Measurements from ENCODE around the gene GTF2F2. TPM values are rescaled to one million over a fixed set of nuclear protein-coding genes. Genes with fewer than 3 reads are reported as not detected.

Gene GTF2F2
- polyA plus RNA-seq, 1 donor (not counting 4 experiments of a cell fraction or from before 2014, with no cell fraction given) = 55.5 TPM

GRCh38 chr13:45238945-45239795 lies 118.9 kb downstream of the GTF2F2 start:
- peaks cover 42% of the 10 kb centered on the region for H3K79me2 ChIP-seq (ENCODE audit: control insufficient read depth, insufficient read depth, low read length)
- no peaks in the 10 kb centered on the region for H3K9me3 ChIP-seq (ENCODE audit: control insufficient read depth, low read depth, low read length)
- H3K9me1 ChIP-seq (ENCODE audit: control insufficient read depth, extremely low read depth, insufficient read depth, low read length) = no peaks in the 10 kb centered on the region
- FAIRE-seq (peak; percentile 84), DNase-seq (ENCODE audit: low read depth, low spot score) (no peak)
- TF ChIP-seq, protein P1, sequence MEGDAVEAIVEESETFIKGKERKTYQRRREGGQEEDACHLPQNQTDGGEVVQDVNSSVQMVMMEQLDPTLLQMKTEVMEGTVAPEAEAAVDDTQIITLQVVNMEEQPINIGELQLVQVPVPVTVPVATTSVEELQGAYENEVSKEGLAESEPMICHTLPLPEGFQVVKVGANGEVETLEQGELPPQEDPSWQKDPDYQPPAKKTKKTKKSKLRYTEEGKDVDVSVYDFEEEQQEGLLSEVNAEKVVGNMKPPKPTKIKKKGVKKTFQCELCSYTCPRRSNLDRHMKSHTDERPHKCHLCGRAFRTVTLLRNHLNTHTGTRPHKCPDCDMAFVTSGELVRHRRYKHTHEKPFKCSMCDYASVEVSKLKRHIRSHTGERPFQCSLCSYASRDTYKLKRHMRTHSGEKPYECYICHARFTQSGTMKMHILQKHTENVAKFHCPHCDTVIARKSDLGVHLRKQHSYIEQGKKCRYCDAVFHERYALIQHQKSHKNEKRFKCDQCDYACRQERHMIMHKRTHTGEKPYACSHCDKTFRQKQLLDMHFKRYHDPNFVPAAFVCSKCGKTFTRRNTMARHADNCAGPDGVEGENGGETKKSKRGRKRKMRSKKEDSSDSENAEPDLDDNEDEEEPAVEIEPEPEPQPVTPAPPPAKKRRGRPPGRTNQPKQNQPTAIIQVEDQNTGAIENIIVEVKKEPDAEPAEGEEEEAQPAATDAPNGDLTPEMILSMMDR (optimal IDR thresholded peaks at IDR 0.05 in 1 of 3, IDR thresholded peaks at IDR 0.05 in 1 of 3, conservative IDR thresholded peaks at IDR 0.05 in 1 of 3; ENCODE audit: extremely low read depth in 1 of 3, insufficient read depth in 2 of 3, low read length in 3 of 3) = no peak
- TF ChIP-seq EZH2 (IDR thresholded peaks at IDR 0.05; ENCODE audit: low read length) = no peak
- dilution Hi-C loops (cut with MboI; ENCODE audit: extremely low pct_ligation_motif_present, low sequenced_read_pairs) = no loop called here
- H3K27ac ChIP-seq (ENCODE audit: control insufficient read depth, insufficient read depth, low read length) = peak overlapping the region; percentile 87
- peaks cover 73% of the 10 kb centered on the region for H3K4me1 ChIP-seq (ENCODE audit: control insufficient read depth, extremely low read depth, insufficient read depth, low read length)
- H3K4me2 ChIP-seq (ENCODE audit: control insufficient read depth, extremely low read depth, insufficient read depth, low read depth, low read length) = peak overlapping the region; percentile 76
- no peaks in the 10 kb centered on the region for H3K36me3 ChIP-seq (ENCODE audit: control insufficient read depth in 2 of 2, extremely low read depth in 1 of 2, insufficient read depth in 2 of 2, low read length in 2 of 2)
- H4K20me1 ChIP-seq (ENCODE audit: control insufficient read depth, extremely low read depth, insufficient read depth, low read length) = no peaks in the 10 kb centered on the region
- no peaks in the 10 kb centered on the region for H3K27me3 ChIP-seq (ENCODE audit: control insufficient read depth, extremely low read depth, insufficient read depth, low read length)
- H3K4me3 ChIP-seq (ENCODE audit: control insufficient read depth in 2 of 3, extremely low read depth in 1 of 3, insufficient read depth in 2 of 3, low read depth in 1 of 3, low read length in 3 of 3) = peak overlapping the region in 1 of 3 experiments; percentile 28
- peak overlapping the region; percentile 36 for H3K9ac ChIP-seq (ENCODE audit: control insufficient read depth, extremely low read depth, insufficient read depth, low read length)
- H2AFZ ChIP-seq (ENCODE audit: control insufficient read depth, low read length) = no peak overlapping the region

GRCh38 chr13:45240143-45240542 lies 119.8 kb downstream of the GTF2F2 start:
- Histone ChIP-seq H3K9ac (ENCODE audit: control insufficient read depth, extremely low read depth, insufficient read depth, low read length) (peak overlapping the region; percentile 36), H3K9me1 (ENCODE audit: control insufficient read depth, extremely low read depth, insufficient read depth, low read length) (no peaks in the 10 kb centered on the region), H3K27me3 (ENCODE audit: control insufficient read depth, extremely low read depth, insufficient read depth, low read length) (no peaks in the 10 kb centered on the region), H3K4me2 (ENCODE audit: control insufficient read depth, extremely low read depth, insufficient read depth, low read depth, low read length) (peak overlapping the region; percentile 76), H3K36me3 (ENCODE audit: control insufficient read depth in 2 of 2, extremely low read depth in 1 of 2, insufficient read depth in 2 of 2, low read length in 2 of 2) (no peaks in the 10 kb centered on the region), H2AFZ (ENCODE audit: control insufficient read depth, low read length) (no peak overlapping the region), H3K4me1 (ENCODE audit: control insufficient read depth, extremely low read depth, insufficient read depth, low read length) (peaks cover 73% of the 10 kb centered on the region), H3K4me3 (ENCODE audit: control insufficient read depth in 2 of 3, extremely low read depth in 1 of 3, insufficient read depth in 2 of 3, low read depth in 1 of 3, low read length in 3 of 3) (no peak overlapping the region), H4K20me1 (ENCODE audit: control insufficient read depth, extremely low read depth, insufficient read depth, low read length) (no peaks in the 10 kb centered on the region), H3K9me3 (ENCODE audit: control insufficient read depth, low read depth, low read length) (no peaks in the 10 kb centered on the region), H3K27ac (ENCODE audit: control insufficient read depth, insufficient read depth, low read length) (peak overlapping the region; percentile 87), H3K79me2 (ENCODE audit: control insufficient read depth, insufficient read depth, low read length) (peaks cover 43% of the 10 kb centered on the region)
- dilution Hi-C loops (cut with MboI; ENCODE audit: extremely low pct_ligation_motif_present, low sequenced_read_pairs) = no loop called here
- DNase-seq (ENCODE audit: low read depth, low spot score) (no peak), FAIRE-seq (no peak)
- TF ChIP-seq, protein P1 (optimal IDR thresholded peaks at IDR 0.05 in 1 of 3, IDR thresholded peaks at IDR 0.05 in 1 of 3, conservative IDR thresholded peaks at IDR 0.05 in 1 of 3; ENCODE audit: extremely low read depth in 1 of 3, insufficient read depth in 2 of 3, low read length in 3 of 3) = no peak
- TF ChIP-seq EZH2 (IDR thresholded peaks at IDR 0.05; ENCODE audit: low read length) = no peak
